Measurements from ENCODE around the gene KRTDAP. TPM values are rescaled to one million over a fixed set of nuclear protein-coding genes. Genes with fewer than 3 reads are reported as not detected.

KRTDAP gene
- total and polyA plus RNA-seq, 10 of the 15 experiments (the other 5 are each of a cell fraction or from before 2014, with no cell fraction given) = 0.23 TPM; not detected in 9

GRCh38 chr19:35509861-35510625 lies 19.8 kb upstream of the KRTDAP start (continued):
- TF ChIP-seq CHD1 (IDR thresholded peaks at IDR 0.05; ENCODE audit: low read depth, low read length) = no peak
- peak; percentile 71 for TF ChIP-seq RAD21 (IDR thresholded peaks at IDR 0.05; ENCODE audit: insufficient read depth, low read depth, low read length)
- TF ChIP-seq EED (IDR thresholded peaks at IDR 0.05; ENCODE audit: low read depth) = peak; percentile 72
- TF ChIP-seq USF1 (IDR thresholded peaks at IDR 0.05; ENCODE audit: borderline replicate concordance, extremely low read length, insufficient read depth, low read depth, low read length) = no peak
- TF ChIP-seq NFIC (IDR thresholded peaks at IDR 0.05; ENCODE audit: low read depth, low read length) = no peak
- TF ChIP-seq NR2C2 (IDR thresholded peaks at IDR 0.05; ENCODE audit: borderline replicate concordance, control insufficient read depth, insufficient read length, low read depth) = no peak
- TF ChIP-seq HDAC6 (IDR thresholded peaks at IDR 0.05; ENCODE audit: unreplicated experiment) = no peak
- 0 out of 2 replicates have a peak, but pooled peaks have one; percentile 16 for TF ChIP-seq IRF4 (IDR thresholded peaks at IDR 0.05; ENCODE audit: low read depth, low read length)
- TF ChIP-seq MYB (IDR thresholded peaks at IDR 0.05; ENCODE audit: borderline replicate concordance, low read depth, low read length) = no peak
- no peak for TF ChIP-seq CREM (IDR thresholded peaks at IDR 0.05; ENCODE audit: low read depth)
- no peak for TF ChIP-seq BCLAF1 (IDR thresholded peaks at IDR 0.05)
- no peak for TF ChIP-seq MXI1 (IDR thresholded peaks at IDR 0.05; ENCODE audit: low read depth, low read length)
- peak; percentile 73; the same call in 1 of the 2 replicates for TF ChIP-seq SMARCA5 (IDR thresholded peaks at IDR 0.05)
- no peak; the same call in 2 of the 3 replicates for TF ChIP-seq POU2F2 (IDR thresholded peaks at IDR 0.05; ENCODE audit: borderline replicate concordance, low read depth, low read length)
- 0 out of 2 replicates have a peak, but pooled peaks have one; percentile 7 for TF ChIP-seq RFX5 (IDR thresholded peaks at IDR 0.05; ENCODE audit: low read depth, low read length)
- TF ChIP-seq IKZF1 (conservative IDR thresholded peaks at IDR 0.05) = peak; percentile 83
- peak; percentile 90 for TF ChIP-seq YY1 (IDR thresholded peaks at IDR 0.05; ENCODE audit: low read depth, low read length)
- peak in 1 of 2 experiments; percentile 57; a peak in 1 of 3 replicates for TF ChIP-seq EGR1 (IDR thresholded peaks at IDR 0.05; ENCODE audit: borderline replicate concordance in 1 of 2, low read depth in 2 of 2, low read length in 2 of 2)
- TF ChIP-seq BHLHE40 (IDR thresholded peaks at IDR 0.05; ENCODE audit: borderline replicate concordance in 1 of 2, low read depth in 2 of 2, low read length in 1 of 2) = peak in 1 of 2 experiments; percentile 16; a peak in 1 of 4 replicates
- TF ChIP-seq ZNF24 (IDR thresholded peaks at IDR 0.05) = no peak
- TF ChIP-seq NKRF (conservative IDR thresholded peaks at IDR 0.05) = no peak
- TF ChIP-seq TCF12 (IDR thresholded peaks at IDR 0.05; ENCODE audit: low read depth, low read length) = peak; percentile 38; the same call in 1 of the 2 replicates
- no peak for TF ChIP-seq ZNF384 (IDR thresholded peaks at IDR 0.05; ENCODE audit: borderline replicate concordance, low read depth, low read length)
- TF ChIP-seq SMC3 (IDR thresholded peaks at IDR 0.05; ENCODE audit: borderline replicate concordance, low read length) = peak; percentile 82

Measured in GM12878 (cell line).